Gastroesophageal sphincter (tissue), 4 donors: Measurements from ENCODE around the gene TTLL5. TPM values are rescaled to one million over a fixed set of nuclear protein-coding genes. Genes with fewer than 3 reads are reported as not detected.
"Not testable (repeated sequence)": the region's sequence is repeated elsewhere in the genome, so short reads cannot be mapped to it uniquely, and the experiment has no call there.

Source experiments
- ATAC-seq: fragments of 150-250 bp; one replicate; pipeline ENCODE4 v1.9.1; 2016; ENCODE audit warnings: mild to moderate bottlenecking, moderate library complexity
- H3K27ac ChIP-seq, 4 donors: fragments of 200-600 bp; sonication (generic) in 3 of 4; 1 replicate in 3 of 4; 2 replicates in 1 of 4; pipeline ENCODE4 v1.5.1; 2016 to 2019
- H3K27me3 ChIP-seq: fragments of 200-600 bp; sonication (generic); one replicate; pipeline ENCODE4 v1.5.1; 2019
- H3K36me3 ChIP-seq, 2 donors: fragments of 200-600 bp; sonication (generic); one replicate each; pipeline ENCODE4 v1.5.1; 2019; ENCODE audit warnings: control low read depth in 1 of 2
- H3K4me1 ChIP-seq, 3 donors: fragments of 200-600 bp; sonication (generic); 1 replicate in 2 of 3; 2 replicates in 1 of 3; pipeline ENCODE4 v1.5.1; 2016 to 2019; ENCODE audit warnings: control low read depth in 2 of 3
- H3K4me3 ChIP-seq, 2 donors: fragments of 200-600 bp; sonication (generic); one replicate each; pipeline ENCODE4 v1.5.1; 2019; ENCODE audit warnings: mild to moderate bottlenecking in 1 of 2, moderate library complexity in 1 of 2
- H3K9me3 ChIP-seq, 3 donors: fragments of 200-600 bp; sonication (generic); one replicate each; pipeline ENCODE4 v1.5.1; 2017 to 2019; ENCODE audit warnings: control low read depth in 2 of 3
- CTCF ChIP-seq, 4 experiments: fragments of 200-600 bp in 2 of 4; fragments of 450-650 bp in 2 of 4; sonication (generic) in 1 of 4; IDR thresholded peaks; one replicate each; pipeline ENCODE4 v1.5.1; 2017 to 2019; ENCODE audit warnings: antibody characterized with exemption in 4 of 4, mild to moderate bottlenecking in 2 of 4, moderate library complexity in 2 of 4
- EP300 ChIP-seq: sonication (generic); formaldehyde crosslinking; IDR thresholded peaks from one replicate; pipeline ENCODE4 v1.6.1; 2017; ENCODE audit warnings: antibody characterized with exemption, mild to moderate bottlenecking
- POLR2A ChIP-seq, 2 donors: fragments of 450-650 bp; IDR thresholded peaks; one replicate each; pipeline ENCODE4 v1.6.1; 2017; ENCODE audit warnings: antibody characterized with exemption in 2 of 2, mild to moderate bottlenecking in 2 of 2, moderate library complexity in 1 of 2
- POLR2AphosphoS5 ChIP-seq: sonication (generic); formaldehyde crosslinking; IDR thresholded peaks from one replicate; pipeline ENCODE4 v1.6.1; 2017; ENCODE audit warnings: antibody characterized with exemption
- WGBS, 2 donors: methylation state at CpG; one replicate each; pipeline ENCODE4 v1.1.5; 2018; ENCODE audit warnings: low coverage in 1 of 2; 5-methylcytosine and 5-hydroxymethylcytosine counted together
- total RNA-seq, 4 donors: library from RNA; depleted of rRNA; stranded (reverse); fragments of >200 nt; gene quantifications; one replicate each; pipeline ENCODE4 v1.1.0, GENCODE V29; 2016

The TTLL5 gene
- total RNA-seq, 4 donors from 2014 or later: 18.1 to 30.0 (median 22.1) TPM

GRCh38 chr14:75675265-75675960 lies 14.4 kb downstream of the TTLL5 start:
- H3K27me3 ChIP-seq: no peaks in the 10 kb centered on the region
- 83 to 84% methylated on average over 2 of the region's 2 CpGs for WGBS, 2 donors
- peaks cover 0 to 5% (median 0%) of the 10 kb centered on the region in 3 donors for H3K9me3 ChIP-seq
- ATAC-seq: no peak
- no peak overlapping the region for H3K27ac ChIP-seq
- no peaks in the 10 kb centered on the region for H3K4me1 ChIP-seq
- no peak overlapping the region for H3K4me3 ChIP-seq
- H3K36me3 ChIP-seq: peaks cover 0 to 31% of the 10 kb centered on the region in 2 donors
- no peak for TF ChIP-seq EP300
- TF ChIP-seq POLR2A (IDR thresholded peaks at IDR 0.05): no peak
- TF ChIP-seq POLR2AphosphoS5: no peak
- no peak for TF ChIP-seq CTCF (IDR thresholded peaks at IDR 0.05)

- H3K27me3 ChIP-seq: no peaks in the 10 kb centered on the region
- TF ChIP-seq EP300 (no peak), CTCF (IDR thresholded peaks at IDR 0.05) (no peak), POLR2A (IDR thresholded peaks at IDR 0.05) (no peak), POLR2AphosphoS5 (no peak)
- no peak overlapping the region for H3K27ac ChIP-seq
- no peak for ATAC-seq
- no peak overlapping the region for H3K4me3 ChIP-seq
- H3K4me1 ChIP-seq: no peaks in the 10 kb centered on the region
- peaks cover 0 to 47% of the 10 kb centered on the region in 2 donors for H3K36me3 ChIP-seq
- H3K9me3 ChIP-seq: no peaks in the 10 kb centered on the region
- 94 to 96% methylated on average over 2 of the region's 2 CpGs for WGBS, 2 donors
These were observed 24.9 kb downstream of the TTLL5 start for GRCh38 chr14:75685910-75686309.

- no peak for TF ChIP-seq CTCF (IDR thresholded peaks at IDR 0.05)
- no peak for TF ChIP-seq POLR2A (IDR thresholded peaks at IDR 0.05)
- no peak for TF ChIP-seq EP300
- TF ChIP-seq POLR2AphosphoS5: no peak
- H3K4me3 ChIP-seq: no peak overlapping the region
- peak; percentile 71 for ATAC-seq
- no peaks in the 10 kb centered on the region for H3K27me3 ChIP-seq
- H3K27ac ChIP-seq: no peak overlapping the region
- 60 to 64% methylated on average over 1 to 2 of the region's 2 CpGs for WGBS, 2 donors
- H3K4me1 ChIP-seq: no peaks in the 10 kb centered on the region
- no peaks in the 10 kb centered on the region for H3K9me3 ChIP-seq
- peaks cover 0 to 45% of the 10 kb centered on the region in 2 donors for H3K36me3 ChIP-seq
These were observed 28.0 kb downstream of the TTLL5 start for GRCh38 chr14:75689012-75689411.

GRCh38 chr14:75690010-75690409 lies 29.0 kb downstream of the TTLL5 start:
- H3K36me3 ChIP-seq: peaks cover 0 to 45% of the 10 kb centered on the region in 2 donors
- ATAC-seq: no peak
- H3K27ac ChIP-seq: no peak overlapping the region
- H3K9me3 ChIP-seq: no peaks in the 10 kb centered on the region
- no peak for TF ChIP-seq POLR2A (IDR thresholded peaks at IDR 0.05)
- TF ChIP-seq POLR2AphosphoS5: no peak
- no peak for TF ChIP-seq CTCF (IDR thresholded peaks at IDR 0.05)
- no peak for TF ChIP-seq EP300
- H3K27me3 ChIP-seq: no peaks in the 10 kb centered on the region
- no peak overlapping the region for H3K4me3 ChIP-seq
- H3K4me1 ChIP-seq: no peaks in the 10 kb centered on the region
- WGBS, 2 donors: 86 to 90% methylated on average over 7 of the region's 7 CpGs

GRCh38 chr14:75695025-75695424 lies 34.0 kb downstream of the TTLL5 start:
- not testable (repeated sequence) for H3K9me3 ChIP-seq, ATAC-seq
- H3K36me3 ChIP-seq: peaks cover 0 to 66% of the 10 kb centered on the region in 2 donors

More at GRCh38 chr14:75695025-75695424, 34.0 kb downstream of the TTLL5 start:
- not testable (repeated sequence) for H3K27ac ChIP-seq, H3K4me3 ChIP-seq, H3K27me3 ChIP-seq, H3K4me1 ChIP-seq
- WGBS, 2 donors: 93 to 100% methylated on average over 1 to 6 of the region's 6 CpGs
